Smooth muscle cell (in vitro differentiated cells): Measurements from ENCODE around the gene BRCA2. TPM values are rescaled to one million over a fixed set of nuclear protein-coding genes. Genes with fewer than 3 reads are reported as not detected.
A peak's percentile ranks its signal among the peaks of the same experiment; 100 is the strongest.

ENCODE experiments used
- DNase-seq: peaks from one replicate; lab custom pipeline; 2025; ENCODE audit not compliant: unreplicated experiment; lab: John Stamatoyannopoulos, UW
- H2AFZ ChIP-seq: fragments of 200-600 bp; sonication (generic); 2 replicates; pipeline ENCODE4 v1.6.0; 2016; ENCODE audit warnings: antibody characterized with exemption, low read depth, mild to moderate bottlenecking
- H3F3A ChIP-seq: fragments of 200-600 bp; sonication (generic); 2 replicates; pipeline ENCODE4 v1.6.0; 2017; ENCODE audit warnings: antibody characterized with exemption, low read depth
- H3K27ac ChIP-seq: fragments of 200-600 bp; sonication (generic); 2 replicates; pipeline ENCODE4 v1.5.1; 2016; ENCODE audit warnings: low read depth, mild to moderate bottlenecking
- H3K27me3 ChIP-seq: fragments of 200-600 bp; sonication (generic); 2 replicates; pipeline ENCODE4 v1.6.1; 2016; ENCODE audit warnings: low read depth, mild to moderate bottlenecking
- H3K36me3 ChIP-seq: fragments of 200-600 bp; sonication (generic); 2 replicates; pipeline ENCODE4 v1.5.1; 2016; ENCODE audit warnings: low read depth
- H3K4me1 ChIP-seq: fragments of 200-600 bp; sonication (generic); 2 replicates; pipeline ENCODE4 v1.5.1; 2016; ENCODE audit warnings: low read depth
- H3K4me2 ChIP-seq: fragments of 200-600 bp; sonication (generic); 2 replicates; pipeline ENCODE4 v1.6.0; 2016; ENCODE audit warnings: mild to moderate bottlenecking
- H3K4me3 ChIP-seq: fragments of 200-600 bp; sonication (generic); 2 replicates; pipeline ENCODE4 v1.5.1; 2016; ENCODE audit warnings: mild to moderate bottlenecking
- H3K79me2 ChIP-seq: fragments of 200-600 bp; sonication (generic); 2 replicates; pipeline ENCODE4 v1.6.0; 2016; ENCODE audit warnings: low read depth, mild to moderate bottlenecking
- H3K9ac ChIP-seq: fragments of 200-600 bp; sonication (generic); 2 replicates; pipeline ENCODE4 v1.6.0; 2016; ENCODE audit warnings: low read depth
- H3K9me3 ChIP-seq: fragments of 200-600 bp; sonication (generic); replicated peaks from 2 replicates; pipeline ENCODE4 v1.5.1; 2016; ENCODE audit warnings: low read depth
- H4K20me1 ChIP-seq: fragments of 200-600 bp; sonication (generic); 2 replicates; pipeline ENCODE4 v1.6.0; 2016; ENCODE audit warnings: low read depth
- CTCF ChIP-seq: fragments of 200-600 bp; sonication (generic); IDR thresholded peaks from 2 replicates; pipeline ENCODE4 v1.5.1; 2017; ENCODE audit warnings: borderline replicate concordance, mild to moderate bottlenecking, antibody characterized with exemption; ENCODE audit not compliant: insufficient read depth, poor library complexity, severe bottlenecking
- WGBS: methylation state at CpG from one replicate; pipeline ENCODE4 v1.1.7; 2016; ENCODE audit warnings: low lambda C conversion rate; 5-methylcytosine and 5-hydroxymethylcytosine counted together
- polyA plus RNA-seq: library from polyadenylated mRNA; unstranded; fragments of >200 nt; fragmentation: Nextera tagmentation; extraction: Ambion mirVana; gene quantifications from 2 replicates; pipeline ENCODE4 v1.2.1, GENCODE V29; 2016
- total RNA-seq: library from RNA; depleted of rRNA; stranded (reverse); fragments of >200 nt; gene quantifications from 2 replicates; pipeline ENCODE4 v1.2.3, GENCODE V29; 2014

Gene BRCA2
- total and polyA plus RNA-seq, 2 experiments from 2014 or later, result 1.7 to 4.4 TPM

- peak; percentile 48 for TF ChIP-seq CTCF
- Histone ChIP-seq H3K79me2 (no peaks in the 10 kb centered on the region), H3K9me3 (no peaks in the 10 kb centered on the region), H3K4me2 (no peak overlapping the region), H3K27ac (no peak overlapping the region), H4K20me1 (no peaks in the 10 kb centered on the region), H3K36me3 (no peaks in the 10 kb centered on the region), H2AFZ (no peak overlapping the region), H3K27me3 (no peaks in the 10 kb centered on the region), H3K4me3 (no peak overlapping the region), H3K4me1 (no peaks in the 10 kb centered on the region), H3K9ac (no peak overlapping the region), H3F3A (no peaks in the 10 kb centered on the region)
- 68% methylated on average over 7 of the region's 7 CpGs for WGBS
- DNase-seq, result no peak
These were observed 47.4 kb upstream of the BRCA2 start for GRCh38 chr13:32267836-32268439.

DNA sequence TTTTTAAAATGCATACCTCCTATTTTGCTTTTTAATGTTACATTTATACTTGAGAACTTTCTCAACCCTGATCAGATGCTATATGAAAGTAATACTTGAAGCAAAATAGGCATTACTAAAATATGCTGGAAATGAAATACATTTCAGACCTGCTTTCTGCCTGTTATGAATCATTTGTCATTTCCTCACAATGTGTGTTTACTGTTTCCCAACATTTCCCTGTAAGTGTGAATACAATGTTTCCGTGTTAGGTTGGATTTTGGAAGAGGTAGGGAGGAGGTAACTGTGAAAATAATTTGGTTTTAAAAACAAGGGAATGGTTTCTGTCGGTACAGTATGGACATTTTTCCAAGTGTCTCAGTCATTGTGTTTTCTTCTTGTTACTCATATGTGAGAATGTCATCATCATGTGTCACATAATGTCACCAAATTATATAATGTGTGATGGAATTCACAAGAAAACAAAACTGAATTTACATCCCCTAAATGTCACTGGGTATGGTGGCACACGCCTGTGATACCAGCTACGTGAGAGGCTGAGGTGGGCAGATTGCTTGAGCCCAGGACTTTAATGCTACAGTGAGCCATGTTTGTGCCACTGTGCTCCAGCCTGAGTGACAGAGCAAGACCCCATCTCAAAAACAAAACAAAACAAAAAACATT is 43.2 kb upstream of the BRCA2 start:
- no peak for TF ChIP-seq CTCF
- Histone ChIP-seq H3F3A (no peaks in the 10 kb centered on the region), H4K20me1 (no peaks in the 10 kb centered on the region), H2AFZ (no peak overlapping the region), H3K79me2 (no peaks in the 10 kb centered on the region), H3K4me2 (no peak overlapping the region), H3K4me3 (no peak overlapping the region), H3K4me1 (no peaks in the 10 kb centered on the region), H3K27ac (no peak overlapping the region), H3K9ac (no peak overlapping the region), H3K27me3 (no peaks in the 10 kb centered on the region), H3K36me3 (no peaks in the 10 kb centered on the region), H3K9me3 (no peaks in the 10 kb centered on the region)
- 98% methylated on average over 4 of the region's 4 CpGs for WGBS
- DNase-seq, result no peak

DNA sequence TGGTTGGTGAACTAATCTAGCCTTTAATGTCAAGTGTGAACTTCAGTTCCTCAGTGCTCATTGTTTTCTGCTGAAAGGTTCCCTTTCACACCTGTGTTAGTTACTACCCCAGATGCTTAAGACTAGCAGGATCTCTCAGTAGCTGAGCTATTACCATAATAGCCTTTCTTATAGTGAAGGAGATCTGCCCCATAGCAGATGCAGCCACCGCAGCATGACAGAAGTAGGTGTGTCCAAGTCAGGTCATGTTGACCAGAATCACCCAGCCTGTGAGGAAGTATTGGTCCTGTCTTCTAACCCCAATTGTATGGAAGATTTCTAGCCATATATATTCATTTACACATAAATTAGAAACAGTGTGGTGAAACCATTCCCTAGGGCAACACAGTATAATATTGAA is 37.5 kb upstream of the BRCA2 start:
- 69% methylated on average over 1 of the region's 1 CpG for WGBS
- Histone ChIP-seq H4K20me1 (no peaks in the 10 kb centered on the region), H3K79me2 (no peaks in the 10 kb centered on the region), H3K36me3 (no peaks in the 10 kb centered on the region), H3K4me2 (no peak overlapping the region), H3F3A (no peaks in the 10 kb centered on the region), H3K4me3 (no peak overlapping the region), H3K9ac (no peak overlapping the region), H3K27me3 (no peaks in the 10 kb centered on the region), H3K27ac (peak overlapping the region; percentile 75), H3K4me1 (no peaks in the 10 kb centered on the region), H3K9me3 (no peaks in the 10 kb centered on the region), H2AFZ (no peak overlapping the region)
- TF ChIP-seq CTCF, result no peak
- DNase-seq, result no peak

GRCh38 chr13:32278426-32278825 is 36.9 kb upstream of the BRCA2 start:
- no peaks in the 10 kb centered on the region for H3F3A ChIP-seq
- no peak for DNase-seq
- peak overlapping the region; percentile 75 for H3K27ac ChIP-seq
- H3K4me1 ChIP-seq, result no peaks in the 10 kb centered on the region
- no peak for TF ChIP-seq CTCF
- H2AFZ ChIP-seq, result no peak overlapping the region
- H3K4me3 ChIP-seq, result no peak overlapping the region
- no peaks in the 10 kb centered on the region for H3K9me3 ChIP-seq
- H4K20me1 ChIP-seq, result no peaks in the 10 kb centered on the region
- no peaks in the 10 kb centered on the region for H3K79me2 ChIP-seq
- no peak overlapping the region for H3K9ac ChIP-seq
- H3K36me3 ChIP-seq, result no peaks in the 10 kb centered on the region
- WGBS, result 52% methylated on average over 3 of the region's 3 CpGs
- H3K27me3 ChIP-seq, result no peaks in the 10 kb centered on the region
- peak overlapping the region; percentile 61 for H3K4me2 ChIP-seq
